Neural cell (in vitro differentiated cells): ENCODE data around the gene CACNA1A.

Source experiments
- MXI1 ChIP-seq: fragments of 450-650 bp; conservative IDR thresholded peaks from 2 replicates; pipeline ENCODE4 v1.6.1; 2014; ENCODE audit warnings: antibody characterized with exemption, mild to moderate bottlenecking; ENCODE audit not compliant: poor library complexity, severe bottlenecking
- POLR2AphosphoS5 ChIP-seq: IDR thresholded peaks from 2 replicates; pipeline ENCODE4 v1.6.1; 2012
- TF ChIP-seq, protein P1 (sequence below): fragments of 450-650 bp; IDR thresholded peaks from 2 replicates; pipeline ENCODE4 v1.5.1; 2014; ENCODE audit warnings: antibody characterized with exemption, mild to moderate bottlenecking, moderate library complexity; ENCODE audit not compliant: poor library complexity, severe bottlenecking

DNA sequence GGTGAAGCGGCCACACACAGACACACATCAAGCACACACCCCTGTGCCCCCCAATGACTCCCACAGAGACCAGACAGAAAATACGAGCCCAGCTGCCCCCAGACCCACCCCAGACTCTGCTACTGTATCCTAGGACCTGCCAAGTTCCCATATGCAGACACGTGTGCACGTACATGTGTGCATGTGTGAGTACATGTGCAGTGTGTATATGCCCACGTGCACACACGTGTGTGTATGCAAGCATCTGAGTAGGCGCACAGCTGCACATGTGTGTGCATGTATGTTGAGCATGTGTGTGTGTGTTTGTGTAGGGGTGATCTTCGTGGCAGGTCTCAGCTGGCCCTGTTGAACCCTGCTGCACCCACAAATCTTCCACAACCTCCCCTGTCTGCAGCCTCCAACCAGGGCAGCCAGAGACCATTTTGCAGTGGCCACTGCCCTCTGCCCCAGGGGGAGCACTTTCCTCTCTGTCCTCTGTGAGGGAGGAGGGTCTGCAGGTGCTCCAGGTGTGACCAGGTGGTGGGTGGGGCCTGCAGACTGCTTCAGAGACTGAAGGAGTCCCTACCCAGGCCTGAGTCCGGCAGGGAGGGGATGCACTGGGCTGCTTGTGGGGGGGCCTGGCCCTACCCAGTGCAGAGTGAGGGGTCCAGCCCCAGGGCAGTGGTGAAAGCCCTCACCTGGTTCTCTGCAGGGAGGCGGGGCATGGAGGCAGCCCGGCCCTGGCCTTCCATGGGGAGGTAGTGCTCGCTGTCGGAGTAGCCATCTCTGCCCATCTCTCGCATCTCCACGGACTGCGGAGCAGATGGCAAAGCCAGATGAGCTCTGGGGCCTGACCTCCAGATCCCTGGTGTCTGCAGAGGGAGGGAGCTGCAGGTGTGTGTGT is 294.6 kb downstream of the CACNA1A start:
- TF ChIP-seq POLR2AphosphoS5, result no peak
- TF ChIP-seq, protein P1, sequence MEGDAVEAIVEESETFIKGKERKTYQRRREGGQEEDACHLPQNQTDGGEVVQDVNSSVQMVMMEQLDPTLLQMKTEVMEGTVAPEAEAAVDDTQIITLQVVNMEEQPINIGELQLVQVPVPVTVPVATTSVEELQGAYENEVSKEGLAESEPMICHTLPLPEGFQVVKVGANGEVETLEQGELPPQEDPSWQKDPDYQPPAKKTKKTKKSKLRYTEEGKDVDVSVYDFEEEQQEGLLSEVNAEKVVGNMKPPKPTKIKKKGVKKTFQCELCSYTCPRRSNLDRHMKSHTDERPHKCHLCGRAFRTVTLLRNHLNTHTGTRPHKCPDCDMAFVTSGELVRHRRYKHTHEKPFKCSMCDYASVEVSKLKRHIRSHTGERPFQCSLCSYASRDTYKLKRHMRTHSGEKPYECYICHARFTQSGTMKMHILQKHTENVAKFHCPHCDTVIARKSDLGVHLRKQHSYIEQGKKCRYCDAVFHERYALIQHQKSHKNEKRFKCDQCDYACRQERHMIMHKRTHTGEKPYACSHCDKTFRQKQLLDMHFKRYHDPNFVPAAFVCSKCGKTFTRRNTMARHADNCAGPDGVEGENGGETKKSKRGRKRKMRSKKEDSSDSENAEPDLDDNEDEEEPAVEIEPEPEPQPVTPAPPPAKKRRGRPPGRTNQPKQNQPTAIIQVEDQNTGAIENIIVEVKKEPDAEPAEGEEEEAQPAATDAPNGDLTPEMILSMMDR, result no peak
- no peak for TF ChIP-seq MXI1
